K562 (cell line): Measurements from ENCODE around the gene GLRA3. TPM values are rescaled to one million over a fixed set of nuclear protein-coding genes. Genes with fewer than 3 reads are reported as not detected.
A peak's percentile ranks its signal among the peaks of the same experiment; 100 is the strongest.

Source experiments
- ATAC-seq: fragments of 200-7000 bp; cut with Tn5 transposase; 3 replicates; pipeline ENCODE4 v1.9.1; 2020; ENCODE audit warnings: moderate library complexity
- BruUV-seq: library from RNA; stranded (reverse); fragments of 400-500 nt; replicated peaks from 2 replicates; lab custom pipeline; 2021; lab: Mats Ljungman, UMichigan
- CTCF ChIA-PET: fragments of 300-600 bp; formaldehyde crosslinking; extraction: SDS; loops from one replicate; lab custom pipeline; 2021; ENCODE audit warnings: low intra/inter-chr PET ratio; lab: Yijun Ruan, JAX
- POLR2A ChIA-PET: fragments of 300-600, 350-650 bp; sonication (Branson Sonifier 250); formaldehyde crosslinking; extraction: SDS; loops from one replicate; lab custom pipeline; 2021; ENCODE audit warnings: antibody characterized with exemption, inconsistent platforms; lab: Yijun Ruan, JAX
- DNase-seq, 4 experiments: peaks; one replicate each; pipeline versions ENCODE4 v3.0.0 to v3.0.0-alpha.2; 2011 to 2018; ENCODE audit warnings: low spot score in 3 of 4, mixed read lengths in 3 of 4; ENCODE audit errors: extremely low read depth in 1 of 4
- FAIRE-seq: peaks from 2 replicates; lab custom pipeline; 2011; peaks lifted over from hg19 to GRCh38; lab: Jason Lieb, UNC
- H2AFZ ChIP-seq: 2 replicates; pipeline ENCODE4 v1.6.0; 2011; ENCODE audit warnings: low read depth, low read length, control low read depth, inconsistent platforms
- H3K27ac ChIP-seq: fragments of 200-600 bp; 3 replicates; pipeline ENCODE4 v1.8.0; 2011; ENCODE audit warnings: low read depth, mild to moderate bottlenecking, control low read depth, inconsistent platforms, low read length, moderate library complexity, mixed read lengths; ENCODE audit errors: extremely low read depth
- H3K27me3 ChIP-seq, 2 experiments: fragments of 300-600 bp in 1 of 2; 2 replicates in 1 of 2; 3 replicates in 1 of 2; pipeline versions ENCODE4 v1.6.0 to v1.8.0; 2011; ENCODE audit warnings: inconsistent platforms in 2 of 2, low read length in 2 of 2, mild to moderate bottlenecking in 1 of 2, mixed read lengths in 1 of 2, moderate library complexity in 1 of 2; ENCODE audit not compliant: control insufficient read depth in 2 of 2, insufficient read depth in 2 of 2
- H3K36me3 ChIP-seq: fragments of 300-600 bp; 3 replicates; pipeline ENCODE4 v1.8.0; 2011; ENCODE audit warnings: mild to moderate bottlenecking, low read length, inconsistent platforms; ENCODE audit not compliant: control insufficient read depth, insufficient read depth
- H3K4me1 ChIP-seq, 2 experiments: fragments of 200-600 bp in 1 of 2; replicated peaks in 1 of 2; 2 replicates in 1 of 2; 3 replicates in 1 of 2; pipeline versions ENCODE4 v1.5.1 to v1.8.0; 2011; ENCODE audit warnings: inconsistent platforms in 2 of 2, low read length in 2 of 2, mild to moderate bottlenecking in 1 of 2, mixed read lengths in 1 of 2, moderate library complexity in 1 of 2; ENCODE audit not compliant: control insufficient read depth in 2 of 2, insufficient read depth in 2 of 2
- H3K4me2 ChIP-seq: 2 replicates; pipeline ENCODE4 v1.6.1; 2011; ENCODE audit warnings: low read length, control low read depth, inconsistent platforms, mixed read lengths; ENCODE audit not compliant: insufficient read depth
- H3K4me3 ChIP-seq: fragments of 200-600 bp; sonication (generic), shearing (Covaris generic); 2 replicates; pipeline ENCODE4 v1.5.1; 2016; ENCODE audit warnings: control low read depth, inconsistent platforms
- H3K79me2 ChIP-seq: fragments of 200-600 bp; 3 replicates; pipeline ENCODE4 v1.8.0; 2011; ENCODE audit warnings: low read length, inconsistent platforms; ENCODE audit not compliant: control insufficient read depth, insufficient read depth
- H3K9ac ChIP-seq, 2 experiments: 2 replicates each; pipeline versions ENCODE4 v1.6.0 to v1.6.1; 2011; ENCODE audit warnings: low read depth in 2 of 2, low read length in 2 of 2, control low read depth in 1 of 2, inconsistent platforms in 1 of 2, mild to moderate bottlenecking in 1 of 2, mixed read lengths in 1 of 2; ENCODE audit not compliant: insufficient read depth in 1 of 2
- H3K9me1 ChIP-seq: one replicate; pipeline ENCODE4 v1.6.0; 2011; ENCODE audit warnings: inconsistent platforms, mild to moderate bottlenecking, low read length, moderate library complexity; ENCODE audit not compliant: control insufficient read depth, insufficient read depth
- H3K9me3 ChIP-seq: replicated peaks from 2 replicates; pipeline ENCODE4 v1.5.1; 2011; ENCODE audit warnings: low read depth, low read length, inconsistent platforms; ENCODE audit not compliant: control insufficient read depth, insufficient read depth
- H4K20me1 ChIP-seq: replicated peaks from 2 replicates; pipeline ENCODE4 v1.6.1; 2011; ENCODE audit warnings: low read length, inconsistent platforms, mixed read lengths; ENCODE audit not compliant: control insufficient read depth, insufficient read depth
- ATF3 ChIP-seq, 2 experiments: fragments of 450-650 bp in 1 of 2; sonication (generic) in 1 of 2; formaldehyde crosslinking in 1 of 2; IDR thresholded peaks in 1 of 2; conservative IDR thresholded peaks in 1 of 2; 2 replicates each; pipeline versions ENCODE4 v1.6.1 to v1.8.1; 2016 to 2023; ENCODE audit warnings: mild to moderate bottlenecking in 2 of 2, moderate library complexity in 2 of 2, inconsistent platforms in 1 of 2, missing genetic modification reagents in 1 of 2
- HDAC1 ChIP-seq, 2 experiments: fragments of 450-650 bp; IDR thresholded peaks; 2 replicates each; pipeline ENCODE4 v1.6.1; 2016 to 2017; ENCODE audit warnings: inconsistent platforms in 1 of 2, mild to moderate bottlenecking in 1 of 2, moderate library complexity in 1 of 2
- MCM5 ChIP-seq: fragments of 450-650 bp; IDR thresholded peaks from 2 replicates; pipeline ENCODE4 v1.6.1; 2016; ENCODE audit warnings: low read depth
- RAD21 ChIP-seq, 2 experiments: fragments of 250-450 bp in 1 of 2; fragments of 450-650 bp in 1 of 2; sonication (Bioruptor Pico) in 1 of 2; formaldehyde crosslinking in 1 of 2; IDR thresholded peaks in 1 of 2; conservative IDR thresholded peaks in 1 of 2; 2 replicates each; pipeline versions ENCODE4 v1.4.0 to v1.8.0; 2020 to 2022; ENCODE audit warnings: mild to moderate bottlenecking in 2 of 2, moderate library complexity in 1 of 2
- TFAM ChIP-seq: fragments of 250-450 bp; sonication (Bioruptor Pico); conservative IDR thresholded peaks from 2 replicates; pipeline ENCODE4 v1.5.0; 2021; ENCODE audit warnings: mild to moderate bottlenecking, moderate library complexity
- UBTF ChIP-seq, 2 experiments: IDR thresholded peaks; 2 replicates each; pipeline ENCODE4 v1.6.1; 2012; ENCODE audit warnings: improper control_type of control experiment in 2 of 2, low read depth in 2 of 2, low read length in 2 of 2, borderline replicate concordance in 1 of 2
- ZNF197 ChIP-seq: fragments of 200-800 bp; sonication (Bioruptor generic); IDR thresholded peaks from 2 replicates; pipeline ENCODE4 v1.6.1; 2016; ENCODE audit warnings: low read depth, missing genetic modification characterization, missing compliant biosample characterization
- WGBS: fragments of 100-300 bp; shearing (Covaris generic); methylation state at CpG from one replicate; pipeline ENCODE4 v1.1.6; 2016; ENCODE audit warnings: low coverage, mixed read lengths; ENCODE audit not compliant: insufficient coverage; ENCODE audit errors: missing lambda C conversion rate; 5-methylcytosine and 5-hydroxymethylcytosine counted together
- in situ Hi-C: fragments of 300-500 bp; cut with MboI; formaldehyde crosslinking; loops from 4 replicates; pipeline ENCODE4 v1.15.0; 2018; ENCODE audit warnings: inconsistent platforms, mixed read lengths
- intact Hi-C: fragments of 100-400 bp; cut with micrococcal nuclease; formaldehyde crosslinking; loops from 2 replicates; pipeline ENCODE4 v1.14.2; 2022
- polyA plus RNA-seq, 8 experiments: library from polyadenylated mRNA; depleted of rRNA in 4 of 8; stranded (reverse) in 5 of 8; unstranded in 3 of 8; fragments of >200 nt; fragmentation: Nextera tagmentation in 2 of 8; fragmentation: Illumina TruSeq in 1 of 8; extraction: Ambion mirVana in 2 of 8; extraction: Trizol in 1 of 8; gene quantifications; 2 replicates each; pipeline versions ENCODE4 v1.2.1 to v1.2.3, GENCODE V29; 2011 to 2014; ENCODE audit warnings: inconsistent platforms in 1 of 8, missing spikeins in 1 of 8
- total RNA-seq, 7 experiments: library from RNA; depleted of rRNA in 6 of 7; stranded (reverse); fragments of >200 nt in 6 of 7; fragmentation: Illumina TruSeq in 2 of 7; extraction: Trizol in 2 of 7; gene quantifications; 2 replicates each; pipeline versions ENCODE4 v1.2.1 to v1.2.3, GENCODE V29; 2011 to 2021; ENCODE audit warnings: low replicate concordance in 1 of 7

Gene GLRA3
- total and polyA plus RNA-seq, 9 of the 15 experiments (the other 6 are each of a cell fraction or from before 2014, with no cell fraction given): 0.06 to 0.14 (median 0.08) TPM; not detected in 2

- no TSS peak for BruUV-seq
- H4K20me1 ChIP-seq: no peaks in the 10 kb centered on the region
- TF ChIP-seq RAD21 (CRISPR knock-in tag; conservative IDR thresholded peaks at IDR 0.05 in 1 of 2, IDR thresholded peaks at IDR 0.05 in 1 of 2): 0 out of 4 replicates have a peak, but pooled peaks of 1 of the 2 experiments have one; percentile 2
- TF ChIP-seq ATF3 (IDR thresholded peaks at IDR 0.05): no peak
- TF ChIP-seq ATF3 (CRISPR knock-in tag; conservative IDR thresholded peaks at IDR 0.05): no peak
- peak in 1 of 2 experiments; percentile 21; a peak in 1 of 4 replicates for TF ChIP-seq HDAC1 (IDR thresholded peaks at IDR 0.05)
- no peak for TF ChIP-seq TFAM (CRISPR knock-in tag)
- no peak for TF ChIP-seq UBTF (IDR thresholded peaks at IDR 0.05; ENCODE audit: borderline replicate concordance in 1 of 2, low read depth in 2 of 2, low read length in 2 of 2)
- TF ChIP-seq ZNF197 (CRISPR knock-in tag): no peak
- TF ChIP-seq MCM5: no peak
- H3K79me2 ChIP-seq: no peaks in the 10 kb centered on the region
- POLR2A ChIA-PET: no interaction called here
- no peak overlapping the region for H3K4me2 ChIP-seq
- H3K9ac ChIP-seq: no peak overlapping the region
- H3K4me1 ChIP-seq: no peaks in the 10 kb centered on the region; a peak in 1 of 5 replicates
- in situ Hi-C loops: no loop called here
- no peak for FAIRE-seq
- intact Hi-C loops: loop anchor here (1.0 to 5.0 kb wide), 3 partner anchors 82 to 349 kb away; partner anchors contain the start of gene HPGD
- no peak for DNase-seq
- CTCF ChIA-PET: interaction anchor here (1.0 to 1.8 kb wide), 2 partner anchors 82 to 349 kb away, joined by 5 to 26 read pairs; no protein-coding TSS in a partner anchor
- H3K27ac ChIP-seq: no peak overlapping the region
- WGBS: 30% methylated on average over 2 of the region's 2 CpGs
- H2AFZ ChIP-seq: peak overlapping the region; percentile 65
- no peaks in the 10 kb centered on the region for H3K36me3 ChIP-seq
- no peak for ATAC-seq
- H3K9me3 ChIP-seq: no peaks in the 10 kb centered on the region
- H3K27me3 ChIP-seq: no peaks in the 10 kb centered on the region
- H3K4me3 ChIP-seq: no peak overlapping the region
- H3K9me1 ChIP-seq: no peaks in the 10 kb centered on the region
Measured at GRCh38 chr4:174713821-174714220, 115.2 kb downstream of the GLRA3 start.
